SK-N-MC (cell line): Measurements from ENCODE around the gene CLIC5.

Experiments
- DNase-seq: peaks from one replicate; pipeline ENCODE4 v3.0.0-alpha.2; 2011; ENCODE audit warnings: low read depth, low spot score
- H3K27ac ChIP-seq: fragments of 200-600 bp; sonication (generic); 2 replicates; pipeline ENCODE4 v1.5.1; 2016; ENCODE audit warnings: mixed run types
- H3K36me3 ChIP-seq: fragments of 200-600 bp; sonication (generic); 2 replicates; pipeline ENCODE4 v1.6.1; 2017; ENCODE audit warnings: antibody characterized with exemption, low read length, mixed read lengths; ENCODE audit not compliant: insufficient read depth
- H3K4me3 ChIP-seq: fragments of 200-600 bp; sonication (generic); 2 replicates; pipeline ENCODE4 v1.5.1; 2016
- H3K9ac ChIP-seq: fragments of 200-600 bp; sonication (generic); 2 replicates; pipeline ENCODE4 v1.8.0; 2017; ENCODE audit warnings: mixed run types, mixed read lengths; ENCODE audit not compliant: insufficient read length
- H3K9me3 ChIP-seq: fragments of 200-600 bp; sonication (generic); 2 replicates; pipeline ENCODE4 v1.6.1; 2017; ENCODE audit warnings: low read depth, mild to moderate bottlenecking, antibody characterized with exemption, low read length, moderate library complexity, mixed read lengths
- EZH2 ChIP-seq: fragments of 200-600 bp; sonication (generic); IDR thresholded peaks from one replicate; pipeline ENCODE4 v1.6.1; 2017; ENCODE audit warnings: antibody characterized with exemption
- FOXP2 ChIP-seq: optimal IDR thresholded peaks from 2 replicates; pipeline ENCODE3; 2011; ENCODE audit warnings: mild to moderate bottlenecking, moderate library complexity; ENCODE audit not compliant: insufficient read depth; ENCODE audit errors: extremely low read length, control extremely low read depth
- POLR2AphosphoS5 ChIP-seq: IDR thresholded peaks from 2 replicates; pipeline ENCODE4 v1.6.1; 2012; ENCODE audit warnings: mild to moderate bottlenecking, low read depth, low read length, borderline replicate concordance

CLIC5 gene

DNA sequence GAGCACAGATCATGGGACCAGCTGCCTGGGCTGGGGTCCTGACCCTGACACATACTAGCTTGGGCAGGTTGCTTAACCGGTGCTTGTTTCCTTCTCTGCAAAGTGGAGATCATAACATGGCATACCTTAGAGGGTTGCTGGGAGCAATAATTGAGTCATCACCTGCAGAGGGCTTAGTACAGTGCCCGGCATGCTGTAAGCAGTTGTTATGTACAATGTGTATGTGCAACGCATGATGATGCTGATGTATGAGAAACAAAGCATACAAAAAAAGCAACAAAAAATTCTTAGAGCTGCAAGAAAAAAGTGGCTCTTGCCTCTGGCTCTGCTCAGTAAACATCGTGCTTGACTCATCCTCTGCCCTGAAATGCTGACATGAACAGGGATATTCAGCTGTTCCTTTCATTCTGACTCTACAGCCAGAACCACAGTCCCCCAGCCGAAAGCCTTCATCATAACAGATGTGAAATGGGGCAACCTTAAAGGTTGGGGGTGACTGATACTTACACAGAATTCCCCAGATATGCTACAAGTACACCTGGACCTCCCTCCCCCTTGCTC is 91.7 kb downstream of the CLIC5 start:
- TF ChIP-seq EZH2: no peak
- no peak for TF ChIP-seq POLR2AphosphoS5
- TF ChIP-seq FOXP2: no peak
- Histone ChIP-seq H3K9me3 (no peaks in the 10 kb centered on the region), H3K27ac (no peak overlapping the region), H3K4me3 (no peak overlapping the region), H3K9ac (no peak overlapping the region), H3K36me3 (no peaks in the 10 kb centered on the region)
- DNase-seq: no peak

DNA sequence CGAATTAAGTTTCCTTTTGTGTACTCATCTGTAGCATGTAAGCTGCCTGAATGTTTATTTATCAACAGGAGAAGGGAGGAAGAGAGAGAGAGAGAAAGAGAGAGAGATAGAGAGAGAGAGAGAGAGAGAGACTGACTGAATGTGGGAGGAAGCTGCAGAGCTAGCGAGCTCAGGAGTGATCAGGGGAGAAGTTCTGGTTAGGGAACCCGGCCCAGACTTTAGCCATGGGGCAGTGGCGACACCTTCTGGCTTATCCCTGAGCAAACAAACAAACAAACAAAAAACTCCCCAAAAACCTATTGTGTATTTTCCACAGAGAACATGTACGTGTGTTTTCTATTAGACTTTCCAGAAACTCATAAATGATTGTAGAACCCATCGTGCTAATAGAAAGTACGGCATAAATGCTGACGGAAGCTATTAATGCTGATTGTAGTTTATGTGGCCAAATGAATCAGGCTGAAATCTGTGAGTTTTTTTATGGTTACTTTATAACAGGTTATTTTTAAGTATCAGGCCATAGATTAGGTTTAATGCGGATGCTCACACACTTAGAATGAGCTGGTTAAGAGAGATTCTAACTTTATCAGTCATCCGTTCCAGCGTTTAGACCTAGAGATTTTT is 92.8 kb downstream of the CLIC5 start:
- no peak overlapping the region for H3K4me3 ChIP-seq
- no peak overlapping the region for H3K27ac ChIP-seq
- no peak for DNase-seq
- no peaks in the 10 kb centered on the region for H3K36me3 ChIP-seq
- H3K9me3 ChIP-seq: no peaks in the 10 kb centered on the region
- TF ChIP-seq EZH2: no peak
- no peak for TF ChIP-seq FOXP2
- no peak for TF ChIP-seq POLR2AphosphoS5
- H3K9ac ChIP-seq: no peak overlapping the region

DNA sequence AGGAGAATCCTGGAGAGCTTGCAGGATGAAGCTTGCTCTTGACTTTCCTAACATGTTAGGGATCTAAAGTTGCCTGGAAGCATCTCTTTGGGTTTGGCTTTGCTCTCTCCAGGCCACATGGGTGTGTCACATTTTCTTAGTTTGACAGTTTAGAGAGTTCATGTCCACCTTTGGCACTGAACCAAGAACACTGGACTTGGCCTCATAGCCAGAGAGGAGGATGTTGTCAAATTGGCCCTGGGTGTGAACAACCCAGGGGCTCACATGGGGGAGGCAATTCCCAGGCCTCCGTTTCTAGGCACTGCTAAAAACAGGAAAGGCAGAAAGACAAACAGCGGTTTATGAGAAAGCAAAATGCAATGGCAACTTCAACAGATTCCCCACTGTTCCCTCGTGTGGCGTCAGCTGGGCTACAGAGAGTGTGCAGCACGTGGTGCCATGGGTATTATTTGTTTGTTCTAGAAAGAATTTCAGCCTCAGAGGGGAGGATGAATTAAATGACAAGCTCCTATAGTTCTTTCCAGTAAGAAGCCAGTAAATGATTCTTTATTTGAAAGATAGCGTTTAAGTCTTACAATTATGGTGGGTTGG is 93.9 kb downstream of the CLIC5 start:
- no peak for DNase-seq
- Histone ChIP-seq H3K4me3 (no peak overlapping the region), H3K9me3 (no peaks in the 10 kb centered on the region), H3K9ac (no peak overlapping the region), H3K27ac (no peak overlapping the region), H3K36me3 (no peaks in the 10 kb centered on the region)
- TF ChIP-seq POLR2AphosphoS5 (no peak), FOXP2 (no peak), EZH2 (no peak)

DNA sequence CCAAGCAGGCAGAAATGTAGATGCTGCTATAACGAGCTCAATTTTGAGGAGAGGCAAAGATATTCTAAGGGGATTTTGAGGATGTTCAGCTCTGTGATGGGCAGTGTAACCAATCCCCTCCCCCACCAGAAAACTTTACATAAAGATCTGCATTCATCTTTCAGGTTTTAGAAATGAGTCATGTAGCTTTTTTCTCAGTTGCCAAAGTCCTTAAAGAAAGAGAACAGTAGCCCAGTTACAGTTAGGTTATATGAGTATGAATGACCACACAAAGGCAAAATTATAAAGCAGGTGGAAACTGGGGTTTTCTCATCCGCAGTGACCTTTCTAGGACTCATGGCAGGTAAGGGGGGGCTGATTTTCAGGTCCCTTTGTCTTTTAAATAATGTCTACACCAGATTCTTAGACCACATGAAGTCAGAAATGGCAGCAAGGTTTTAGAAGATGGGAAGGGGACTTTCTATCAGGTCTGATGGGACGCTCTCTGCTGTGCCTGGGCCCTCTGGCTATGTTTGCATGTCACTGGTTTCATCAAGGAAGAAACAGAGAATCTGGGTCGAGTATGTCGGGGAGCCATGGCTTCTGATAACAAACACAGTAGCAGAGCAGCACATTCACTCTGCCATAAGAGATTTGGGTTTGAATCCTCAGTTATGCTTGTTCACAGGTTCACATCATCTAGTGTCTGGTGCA is 94.7 kb downstream of the CLIC5 start:
- DNase-seq: no peak
- H3K36me3 ChIP-seq: no peaks in the 10 kb centered on the region
- H3K4me3 ChIP-seq: no peak overlapping the region
- no peaks in the 10 kb centered on the region for H3K9me3 ChIP-seq
- TF ChIP-seq POLR2AphosphoS5 (no peak), EZH2 (no peak), FOXP2 (no peak)
- no peak overlapping the region for H3K9ac ChIP-seq
- H3K27ac ChIP-seq: no peak overlapping the region

DNA sequence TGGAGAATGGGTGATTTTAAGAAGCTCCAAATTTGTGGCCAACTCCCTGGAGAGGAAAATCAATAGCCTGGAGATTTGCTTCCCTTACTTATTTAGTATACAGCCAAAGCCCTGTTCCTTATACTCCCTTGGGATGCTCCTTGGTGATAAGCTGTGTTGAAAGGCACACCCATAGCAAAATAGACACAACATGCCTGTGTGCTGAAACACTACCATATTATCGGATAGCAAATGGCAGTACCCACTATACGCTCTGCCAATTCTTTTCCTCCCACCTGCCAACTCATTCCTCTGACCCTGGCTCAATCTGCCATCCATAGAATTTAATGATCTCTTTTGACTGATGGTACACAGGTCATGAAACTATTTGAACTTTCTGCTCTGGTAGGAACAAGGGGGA is 98.2 kb downstream of the CLIC5 start:
- Histone ChIP-seq H3K27ac (no peak overlapping the region), H3K9me3 (no peaks in the 10 kb centered on the region), H3K36me3 (no peaks in the 10 kb centered on the region), H3K9ac (no peak overlapping the region), H3K4me3 (no peak overlapping the region)
- DNase-seq: no peak
- no peak for TF ChIP-seq FOXP2
- no peak for TF ChIP-seq EZH2
- TF ChIP-seq POLR2AphosphoS5: no peak

DNA sequence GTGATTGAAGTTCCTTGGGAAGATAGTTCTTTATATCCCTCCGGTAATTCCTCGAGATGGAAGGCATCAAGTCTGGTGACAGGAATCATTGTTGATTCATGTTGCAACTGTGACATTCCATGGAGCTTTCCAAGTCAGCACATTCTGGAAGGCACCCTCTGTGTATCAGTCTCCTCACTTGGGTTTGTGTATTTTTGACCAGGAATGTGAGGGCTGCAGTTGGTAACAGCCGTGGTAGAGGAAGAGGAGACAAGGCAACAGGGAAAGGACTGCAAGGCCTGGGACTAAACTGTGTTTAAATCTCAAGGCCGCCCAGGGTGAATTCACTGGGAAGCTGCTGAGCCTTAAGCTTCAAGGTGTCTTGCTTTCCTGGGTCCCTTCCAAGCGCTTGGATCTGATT is 99.0 kb downstream of the CLIC5 start:
- Histone ChIP-seq H3K27ac (no peak overlapping the region), H3K36me3 (no peaks in the 10 kb centered on the region), H3K9ac (no peak overlapping the region), H3K4me3 (no peak overlapping the region), H3K9me3 (no peaks in the 10 kb centered on the region)
- DNase-seq: no peak
- no peak for TF ChIP-seq FOXP2
- TF ChIP-seq EZH2: no peak
- no peak for TF ChIP-seq POLR2AphosphoS5

DNA sequence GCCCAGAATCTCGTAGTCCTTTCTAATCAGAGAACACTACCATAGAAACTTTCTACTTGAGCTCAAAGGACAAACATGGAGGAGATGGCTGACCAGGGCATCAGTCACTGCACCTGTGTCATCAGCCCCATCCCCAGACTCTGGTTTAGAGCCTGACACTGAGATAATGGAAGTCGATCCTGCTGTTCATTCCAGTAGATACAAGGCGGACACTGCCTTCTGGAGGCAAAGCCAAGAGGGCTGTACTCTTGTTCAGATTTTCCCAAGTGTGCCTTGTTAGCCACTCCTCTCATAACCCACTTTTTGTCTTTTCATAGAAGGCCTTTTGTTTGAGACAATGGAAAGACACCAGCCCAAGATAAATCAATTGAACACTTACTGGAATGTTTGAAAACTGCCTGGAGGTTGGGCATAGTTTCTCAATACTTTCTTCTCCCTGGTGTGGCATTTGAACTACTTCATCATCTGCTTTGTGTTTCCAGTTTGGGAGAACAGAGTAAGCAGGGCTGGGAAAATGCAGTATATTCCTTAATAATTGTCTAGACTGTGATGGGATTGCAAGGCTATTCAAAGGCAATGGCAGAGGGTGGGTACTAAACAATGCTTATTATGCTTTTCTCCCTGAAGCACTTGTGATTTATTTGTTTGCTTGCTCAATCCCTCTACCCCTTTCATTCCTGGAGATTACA is 99.7 kb downstream of the CLIC5 start:
- no peak overlapping the region for H3K9ac ChIP-seq
- no peaks in the 10 kb centered on the region for H3K36me3 ChIP-seq
- TF ChIP-seq EZH2: no peak
- no peak for TF ChIP-seq POLR2AphosphoS5
- no peak overlapping the region for H3K4me3 ChIP-seq
- H3K9me3 ChIP-seq: no peaks in the 10 kb centered on the region
- no peak overlapping the region for H3K27ac ChIP-seq
- DNase-seq: no peak

DNA sequence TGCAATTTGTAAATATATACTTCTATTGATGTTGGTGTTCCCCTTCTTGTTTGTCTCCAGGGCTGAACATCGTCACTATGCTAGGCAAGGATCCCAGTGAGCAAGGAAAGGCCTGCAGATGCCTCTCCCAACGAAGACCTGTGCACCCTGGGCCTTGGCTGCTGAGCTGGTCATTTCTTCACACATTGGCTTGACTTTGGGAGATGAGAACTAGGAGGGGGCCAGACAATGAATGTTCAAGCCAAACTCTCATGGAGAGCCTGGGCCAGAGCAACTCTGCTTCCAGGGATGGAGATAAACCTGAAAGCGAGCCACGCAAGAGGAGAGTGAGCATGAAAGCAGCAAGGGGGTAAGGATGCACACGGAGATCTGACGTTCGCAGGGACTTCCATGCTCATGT is 104.0 kb downstream of the CLIC5 start:
- Histone ChIP-seq H3K36me3 (no peaks in the 10 kb centered on the region), H3K9ac (no peak overlapping the region), H3K9me3 (no peaks in the 10 kb centered on the region), H3K4me3 (no peak overlapping the region), H3K27ac (no peak overlapping the region)
- no peak for TF ChIP-seq POLR2AphosphoS5
- TF ChIP-seq EZH2: no peak
- no peak for TF ChIP-seq FOXP2
- no peak for DNase-seq
